ENCODE results near the gene PSMA5. TPM values are rescaled to one million over a fixed set of nuclear protein-coding genes. Genes with fewer than 3 reads are reported as not detected.

Gene PSMA5
- total and polyA plus RNA-seq, 2 of the 13 experiments (the other 11 are each of a cell fraction or from before 2014, with no cell fraction given) = 140 to 169 TPM

GRCh38 chr1:109426281-109427170, at the start of gene PSMA5 (continued):
- TF ChIP-seq ATF7-NPFF (CRISPR knock-in tag; IDR thresholded peaks at IDR 0.05; ENCODE audit: low read depth) (peak; percentile 74), THRA (CRISPR knock-in tag; IDR thresholded peaks at IDR 0.05; ENCODE audit: borderline replicate concordance) (no peak), ZNF713 (CRISPR knock-in tag; IDR thresholded peaks at IDR 0.05) (no peak), ZNF788 (CRISPR knock-in tag; IDR thresholded peaks at IDR 0.05; ENCODE audit: borderline replicate concordance) (peak; percentile 74; the same call in 1 of the 2 replicates), ZFP1 (CRISPR knock-in tag; IDR thresholded peaks at IDR 0.05) (no peak), ZNF775 (CRISPR knock-in tag; IDR thresholded peaks at IDR 0.05; ENCODE audit: borderline replicate concordance) (no peak), CBX5 (CRISPR knock-in tag; IDR thresholded peaks at IDR 0.05; ENCODE audit: borderline replicate concordance) (no peak), GTF2F1 (IDR thresholded peaks at IDR 0.05; ENCODE audit: low read length) (no peak; the same call in 1 of the 2 replicates), ZNF768 (CRISPR knock-in tag; IDR thresholded peaks at IDR 0.05) (0 out of 2 replicates have a peak, but pooled peaks have one; percentile 13), ZNF891 (CRISPR knock-in tag; IDR thresholded peaks at IDR 0.05) (peak; percentile 7; the same call in 1 of the 2 replicates), USF2 (IDR thresholded peaks at IDR 0.05; ENCODE audit: low read depth, low read length) (peak; percentile 67), USF2 (CRISPR knock-in tag; IDR thresholded peaks at IDR 0.05; ENCODE audit: borderline replicate concordance) (peak; percentile 83; the same call in 1 of the 2 replicates), RBFOX2 (IDR thresholded peaks at IDR 0.05; ENCODE audit: low read depth, low read length) (peak; percentile 93), ZNF333 (CRISPR knock-in tag; IDR thresholded peaks at IDR 0.05; ENCODE audit: borderline replicate concordance) (no peak), ZNF792 (CRISPR knock-in tag; IDR thresholded peaks at IDR 0.05) (peak; percentile 57), ZNF83 (CRISPR knock-in tag; IDR thresholded peaks at IDR 0.05; ENCODE audit: borderline replicate concordance) (no peak), SMC3 (IDR thresholded peaks at IDR 0.05; ENCODE audit: low read length) (0 out of 2 replicates have a peak, but pooled peaks have one; percentile 6), ZFY (CRISPR knock-in tag; IDR thresholded peaks at IDR 0.05) (peak; percentile 86), ZNF138 (CRISPR knock-in tag; IDR thresholded peaks at IDR 0.05; ENCODE audit: low read depth) (0 out of 2 replicates have a peak, but pooled peaks have one; percentile 34), ZNF691 (CRISPR knock-in tag; IDR thresholded peaks at IDR 0.05; ENCODE audit: borderline replicate concordance, low read depth) (peak; percentile 45; the same call in 1 of the 2 replicates), ZNF644 (CRISPR knock-in tag; IDR thresholded peaks at IDR 0.05; ENCODE audit: low read depth) (no peak), ZKSCAN1 (IDR thresholded peaks at IDR 0.05; ENCODE audit: low read length) (no peak), MAFF (IDR thresholded peaks at IDR 0.05; ENCODE audit: low read depth, low read length) (no peak), SNAPC5 (CRISPR knock-in tag; IDR thresholded peaks at IDR 0.05; ENCODE audit: borderline replicate concordance) (no peak), ZNF274 (CRISPR knock-in tag; IDR thresholded peaks at IDR 0.05) (no peak), ZC3H4 (CRISPR knock-in tag; IDR thresholded peaks at IDR 0.05; ENCODE audit: borderline replicate concordance) (0 out of 2 replicates have a peak, but pooled peaks have one; percentile 4), ZFP90 (CRISPR knock-in tag; IDR thresholded peaks at IDR 0.05; ENCODE audit: borderline replicate concordance) (peak; percentile 77; the same call in 1 of the 2 replicates)
